HepG2 (cell line): ENCODE measurements around the gene RASGRF1. TPM values are rescaled to one million over a fixed set of nuclear protein-coding genes. Genes with fewer than 3 reads are reported as not detected.

ENCODE experiments used
- ATF7-NPFF ChIP-seq: sonication (generic); formaldehyde crosslinking; IDR thresholded peaks from 2 replicates; pipeline ENCODE4 v1.8.1; 2023; ENCODE audit warnings: mild to moderate bottlenecking, low read depth, missing genetic modification reagents, moderate library complexity
- CBX5 ChIP-seq: sonication (generic); formaldehyde crosslinking; IDR thresholded peaks from 2 replicates; pipeline ENCODE4 v1.4.0; 2020; ENCODE audit warnings: missing genetic modification reagents, borderline replicate concordance
- EZH2 ChIP-seq: conservative IDR thresholded peaks from 2 replicates; pipeline ENCODE4 v1.6.1; 2012; ENCODE audit warnings: mild to moderate bottlenecking, low read depth, low read length, moderate library complexity
- GMEB2 ChIP-seq: IDR thresholded peaks from 2 replicates; pipeline ENCODE4 v1.6.1; 2016; ENCODE audit warnings: missing biosample characterization, missing genetic modification reagents, low read depth
- HES4 ChIP-seq: sonication (generic); formaldehyde crosslinking; IDR thresholded peaks from 2 replicates; pipeline ENCODE4 v1.9.0; 2021; ENCODE audit warnings: mild to moderate bottlenecking, missing genetic modification reagents, borderline replicate concordance
- HNRNPL ChIP-seq: fragments of 200-400 bp; formaldehyde crosslinking; IDR thresholded peaks from 2 replicates; pipeline ENCODE4 v1.6.1; 2017; ENCODE audit warnings: mild to moderate bottlenecking, low read depth, low read length
- IKZF5 ChIP-seq: IDR thresholded peaks from 2 replicates; pipeline ENCODE4 v1.6.1; 2018; ENCODE audit warnings: missing genetic modification reagents, mild to moderate bottlenecking, missing compliant biosample characterization
- NFKBIZ ChIP-seq: IDR thresholded peaks from 2 replicates; pipeline ENCODE4 v1.6.1; 2018; ENCODE audit warnings: missing genetic modification reagents, missing compliant biosample characterization
- NR2F2 ChIP-seq: IDR thresholded peaks from 2 replicates; pipeline ENCODE4 v1.6.1; 2012; ENCODE audit warnings: low read depth, inconsistent platforms, borderline replicate concordance
- PHB2 ChIP-seq: fragments of 450-650 bp; IDR thresholded peaks from 2 replicates; pipeline ENCODE4 v1.6.1; 2018; ENCODE audit not compliant: partially characterized antibody
- POLR2A ChIP-seq, 2 experiments: IDR thresholded peaks; 2 replicates each; pipeline ENCODE4 v1.6.1; 2011; ENCODE audit warnings: low read depth in 2 of 2, low read length in 2 of 2, mild to moderate bottlenecking in 1 of 2, moderate library complexity in 1 of 2; ENCODE audit not compliant: insufficient read depth in 1 of 2
- PPARG ChIP-seq: conservative IDR thresholded peaks from 2 replicates; pipeline ENCODE4 v1.6.1; 2016; ENCODE audit warnings: missing biosample characterization, missing genetic modification reagents
- REL ChIP-seq: sonication (generic); formaldehyde crosslinking; conservative IDR thresholded peaks from 2 replicates; pipeline ENCODE4 v1.8.0; 2022; ENCODE audit warnings: mild to moderate bottlenecking, missing genetic modification reagents, moderate library complexity
- SATB2 ChIP-seq: sonication (generic); formaldehyde crosslinking; IDR thresholded peaks from 2 replicates; pipeline ENCODE4 v1.5.0; 2020; ENCODE audit warnings: missing genetic modification reagents
- THAP11 ChIP-seq: IDR thresholded peaks from 2 replicates; pipeline ENCODE4 v1.6.1; 2016; ENCODE audit warnings: missing biosample characterization, missing genetic modification reagents
- ZFP82 ChIP-seq: sonication (generic); formaldehyde crosslinking; IDR thresholded peaks from 2 replicates; pipeline ENCODE4 v1.5.1; 2020; ENCODE audit warnings: mild to moderate bottlenecking, missing genetic modification reagents, borderline replicate concordance
- ZNF12 ChIP-seq: sonication (generic); formaldehyde crosslinking; IDR thresholded peaks from 2 replicates; pipeline ENCODE4 v1.5.0; 2020; ENCODE audit warnings: missing genetic modification reagents
- ZNF121 ChIP-seq: sonication (generic); formaldehyde crosslinking; IDR thresholded peaks from 2 replicates; pipeline ENCODE4 v1.5.0; 2020; ENCODE audit warnings: mild to moderate bottlenecking, missing genetic modification reagents
- ZNF142 ChIP-seq: sonication (generic); formaldehyde crosslinking; IDR thresholded peaks from 2 replicates; pipeline ENCODE4 v1.4.0; 2020; ENCODE audit warnings: missing genetic modification reagents
- ZNF160 ChIP-seq: sonication (generic); formaldehyde crosslinking; IDR thresholded peaks from 2 replicates; pipeline ENCODE4 v1.8.0; 2022; ENCODE audit warnings: mild to moderate bottlenecking, inconsistent platforms, missing genetic modification reagents
- ZNF562 ChIP-seq: sonication (generic); formaldehyde crosslinking; IDR thresholded peaks from 2 replicates; pipeline ENCODE4 v1.8.0; 2022; ENCODE audit warnings: missing genetic modification reagents, borderline replicate concordance
- ZNF616 ChIP-seq: sonication (generic); formaldehyde crosslinking; IDR thresholded peaks from 2 replicates; pipeline ENCODE4 v1.5.0; 2020; ENCODE audit warnings: low read depth, mild to moderate bottlenecking, missing genetic modification reagents
- ZNF75D ChIP-seq: sonication (generic); formaldehyde crosslinking; IDR thresholded peaks from 2 replicates; pipeline ENCODE4 v1.8.1; 2023; ENCODE audit warnings: missing genetic modification reagents, mild to moderate bottlenecking, borderline replicate concordance
- ZNF777 ChIP-seq: sonication (generic); formaldehyde crosslinking; IDR thresholded peaks from 2 replicates; pipeline ENCODE4 v1.4.0; 2020; ENCODE audit warnings: missing genetic modification reagents
- ZNF850 ChIP-seq: sonication (generic); formaldehyde crosslinking; conservative IDR thresholded peaks from 2 replicates; pipeline ENCODE4 v1.9.0; 2021; ENCODE audit warnings: mild to moderate bottlenecking, missing genetic modification reagents
- polyA plus RNA-seq, 8 experiments: library from polyadenylated mRNA; depleted of rRNA in 3 of 8; stranded (reverse) in 7 of 8; unstranded in 1 of 8; fragments of >200 nt; fragmentation: Illumina TruSeq in 4 of 8; extraction: Trizol in 4 of 8; gene quantifications; 2 replicates each; pipeline versions ENCODE4 v1.2.1 to v1.2.3, GENCODE V29; 2011 to 2016; ENCODE audit warnings: low read depth in 4 of 8, missing spikeins in 1 of 8, mixed read lengths in 1 of 8; ENCODE audit not compliant: insufficient read depth in 1 of 8
- total RNA-seq, 5 experiments: library from RNA; depleted of rRNA; stranded (reverse); fragments of >200 nt; fragmentation: Illumina TruSeq; extraction: Trizol; gene quantifications; 2 replicates each; pipeline ENCODE4 v1.2.3, GENCODE V29; 2016; ENCODE audit warnings: low read depth in 1 of 5

The RASGRF1 gene
- total and polyA plus RNA-seq, 2 of the 13 experiments (the other 11 are each of a cell fraction or from before 2014, with no cell fraction given), result 0.55 to 3.0 TPM

GRCh38 chr15:78996894-78997275 is 93.7 kb downstream of the RASGRF1 start (continued):
- TF ChIP-seq ZNF616 (CRISPR knock-in tag) (no peak), CBX5 (peak; percentile 51; the same call in 1 of the 2 replicates), ATF7-NPFF (no peak), THAP11 (CRISPR knock-in tag) (peak; percentile 54; the same call in 1 of the 2 replicates), ZNF142 (no peak), IKZF5 (CRISPR knock-in tag) (peak; percentile 53; the same call in 1 of the 2 replicates), ZNF562 (CRISPR knock-in tag) (no peak), REL (no peak), EZH2 (no peak), ZNF121 (CRISPR knock-in tag) (no peak), NR2F2 (peak; percentile 70; the same call in 1 of the 2 replicates), SATB2 (CRISPR knock-in tag) (no peak), PPARG (CRISPR knock-in tag) (peak; percentile 64; the same call in 1 of the 2 replicates), HES4 (CRISPR knock-in tag) (no peak), HNRNPL (0 out of 2 replicates have a peak, but pooled peaks have one; percentile 22), ZNF850 (CRISPR knock-in tag) (no peak), POLR2A (IDR thresholded peaks at IDR 0.05; ENCODE audit: insufficient read depth in 1 of 2, low read depth in 2 of 2, low read length in 2 of 2) (no peak), PHB2 (no peak), ZFP82 (CRISPR knock-in tag) (no peak), ZNF12 (CRISPR knock-in tag) (no peak), ZNF160 (CRISPR knock-in tag) (no peak), GMEB2 (CRISPR knock-in tag) (no peak), ZNF777 (CRISPR knock-in tag) (no peak), NFKBIZ (CRISPR knock-in tag) (peak; percentile 62; the same call in 1 of the 2 replicates), ZNF75D (CRISPR knock-in tag) (no peak)
